Right hindlimb (tissue), 1 donor: ENCODE data around the gene XYLB.
A peak's percentile ranks its signal among the peaks of the same experiment; 100 is the strongest.

Source experiments
- DNase-seq: peaks from one replicate; pipeline ENCODE4 v3.0.0-alpha.2; 2018

Gene XYLB

DNA sequence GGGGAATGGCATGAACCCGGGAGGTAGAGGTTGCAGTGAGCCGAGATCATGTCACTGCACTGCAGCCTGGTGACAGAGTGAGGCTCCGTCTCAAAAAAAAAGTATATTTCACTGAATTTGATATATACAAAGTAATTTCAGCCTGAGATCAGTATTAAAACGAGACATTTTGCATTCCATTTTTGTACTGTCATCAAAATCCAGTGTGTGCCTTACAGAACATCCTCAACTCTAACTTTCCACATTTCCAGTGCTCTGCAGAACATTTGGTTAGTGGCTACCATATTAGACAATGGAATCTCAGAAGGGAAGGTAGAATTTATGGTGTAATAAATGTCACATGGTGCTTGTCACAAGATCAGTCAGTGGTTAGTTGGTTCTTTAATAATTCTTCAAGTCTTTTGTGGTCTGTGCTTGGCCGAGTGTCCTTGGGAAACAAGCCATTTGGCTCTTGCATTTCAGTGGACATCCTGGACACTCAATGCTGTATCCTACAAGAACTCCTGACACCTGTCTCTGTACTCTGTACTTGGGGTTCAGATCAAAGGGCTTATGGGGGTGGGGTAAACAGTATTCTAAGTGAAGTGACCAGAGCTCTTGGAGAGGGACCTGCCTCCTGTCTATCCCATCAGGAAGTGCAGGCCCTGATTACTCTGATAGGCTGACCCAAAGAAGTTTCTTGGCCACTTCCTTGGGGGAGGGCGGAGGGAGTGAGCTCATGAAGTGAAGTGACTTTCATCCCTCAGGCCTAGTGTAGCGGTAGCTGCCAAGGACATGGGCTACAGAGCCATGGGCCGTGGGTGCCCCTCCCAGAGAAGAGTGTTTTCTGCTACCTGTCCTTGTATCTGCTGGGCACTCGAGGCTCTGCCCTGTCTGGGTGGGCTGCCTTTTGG, 110.8 kb downstream of the XYLB start:
- DNase-seq = no peak

DNA sequence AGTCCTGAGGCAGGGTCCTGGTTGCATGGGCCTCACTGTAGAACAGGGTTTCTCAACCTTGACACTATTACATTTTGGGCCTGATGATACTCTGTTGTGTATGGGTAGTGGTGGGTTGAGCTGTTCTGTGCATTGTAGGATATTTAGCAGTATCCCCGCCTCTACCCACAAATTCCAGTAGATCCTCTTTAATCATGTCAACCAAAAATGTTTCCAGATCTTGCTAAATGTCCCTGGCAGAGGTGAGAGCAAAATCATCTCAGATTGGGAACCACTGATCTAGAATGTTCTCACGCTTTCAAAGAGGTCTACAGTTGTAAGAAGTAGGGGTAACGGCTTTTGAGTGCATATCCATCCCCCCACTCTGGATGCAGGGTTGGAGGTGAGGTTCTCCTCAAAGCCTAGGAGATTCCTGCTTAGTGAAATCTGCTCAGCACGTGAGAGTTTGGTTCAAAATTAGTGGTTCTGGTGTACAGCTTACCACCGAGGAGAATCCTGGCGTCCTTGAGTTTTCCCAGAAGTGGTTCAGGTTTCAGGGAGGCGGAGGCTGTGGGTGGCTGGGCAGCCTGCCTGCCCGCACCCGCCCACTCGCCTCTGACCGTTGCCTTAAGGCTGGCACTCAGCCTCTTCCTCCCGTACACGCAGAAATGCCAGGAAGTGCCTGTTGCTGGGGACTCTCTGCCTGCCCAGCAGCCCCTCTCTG, 112.4 kb downstream of the XYLB start:
- peak; percentile 77 for DNase-seq

DNA sequence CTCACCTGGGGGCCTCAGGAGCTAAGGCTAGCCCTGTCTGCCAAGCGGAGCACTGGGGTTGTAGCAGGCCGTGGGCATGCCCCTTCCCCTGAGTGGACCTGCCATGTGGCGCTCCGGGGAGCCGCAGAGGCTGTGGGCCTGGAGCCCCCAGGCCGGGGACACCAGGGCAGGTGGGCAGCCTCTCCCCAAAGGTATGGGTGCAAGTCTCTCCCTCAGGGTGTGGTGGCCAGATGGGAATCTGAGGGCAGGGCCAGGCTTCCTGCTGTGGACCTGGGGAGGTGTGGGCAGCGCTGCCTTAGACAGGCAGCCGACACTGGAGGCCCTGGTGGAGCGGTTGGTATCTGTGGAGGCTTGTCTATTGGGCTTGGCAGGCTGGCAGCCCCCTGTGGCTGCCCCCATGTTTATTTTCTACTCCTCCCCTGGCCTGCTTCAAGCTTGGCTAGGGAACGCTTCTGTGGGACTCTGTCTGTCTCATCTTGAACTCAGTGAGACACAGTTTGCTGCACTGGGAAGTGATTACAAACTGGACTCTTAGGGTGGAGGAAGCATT, 113.0 kb downstream of the XYLB start:
- no peak for DNase-seq

DNA sequence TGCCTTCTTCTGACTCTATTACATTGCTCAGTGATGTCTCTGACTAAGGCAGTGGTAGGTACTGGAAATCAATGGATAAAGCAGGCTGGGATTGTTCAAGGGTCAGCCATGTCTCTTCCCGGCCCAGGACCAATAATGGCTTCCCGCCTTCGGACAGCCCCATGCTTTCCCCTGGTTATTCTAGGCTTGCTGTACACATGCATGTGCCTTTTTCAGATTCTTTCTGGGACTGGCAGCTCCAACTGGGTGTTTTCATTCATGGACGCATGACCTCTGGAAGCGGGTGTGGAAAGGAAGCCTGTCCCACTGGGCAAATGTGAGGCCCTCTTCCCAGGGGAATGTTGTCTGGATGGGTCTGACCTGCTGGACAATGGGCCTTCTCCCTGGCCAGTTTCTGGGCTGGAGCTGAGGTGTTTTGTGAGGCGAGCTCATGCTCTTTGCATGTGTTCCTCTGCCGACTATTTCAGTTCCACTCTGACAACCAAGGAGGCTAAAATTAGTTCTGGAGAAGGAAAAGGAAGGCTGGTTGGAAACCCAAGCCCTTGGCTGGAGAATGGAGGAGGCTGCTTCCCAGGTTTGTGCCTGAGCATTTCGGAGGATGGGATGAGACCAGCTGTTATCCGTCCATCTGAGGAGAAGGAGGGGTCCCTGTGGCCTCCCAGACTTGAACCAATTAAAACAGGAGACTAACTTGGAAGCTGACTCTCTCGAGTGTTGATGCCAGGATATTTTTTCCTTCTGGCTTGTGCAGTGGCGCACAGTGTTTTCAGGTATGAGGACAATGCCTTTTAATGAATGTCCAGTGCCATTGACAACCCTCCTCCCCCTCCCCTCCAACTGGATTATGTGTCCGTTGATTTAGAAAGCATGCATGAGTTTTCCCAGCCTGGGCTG, 114.0 kb downstream of the XYLB start:
- peak; percentile 78 for DNase-seq
